ENCODE measurements around the gene DOK6. TPM values are rescaled to one million over a fixed set of nuclear protein-coding genes. Genes with fewer than 3 reads are reported as not detected.

DOK6 gene
- total RNA-seq, 2 experiments from 2014 or later: not detected

DNA sequence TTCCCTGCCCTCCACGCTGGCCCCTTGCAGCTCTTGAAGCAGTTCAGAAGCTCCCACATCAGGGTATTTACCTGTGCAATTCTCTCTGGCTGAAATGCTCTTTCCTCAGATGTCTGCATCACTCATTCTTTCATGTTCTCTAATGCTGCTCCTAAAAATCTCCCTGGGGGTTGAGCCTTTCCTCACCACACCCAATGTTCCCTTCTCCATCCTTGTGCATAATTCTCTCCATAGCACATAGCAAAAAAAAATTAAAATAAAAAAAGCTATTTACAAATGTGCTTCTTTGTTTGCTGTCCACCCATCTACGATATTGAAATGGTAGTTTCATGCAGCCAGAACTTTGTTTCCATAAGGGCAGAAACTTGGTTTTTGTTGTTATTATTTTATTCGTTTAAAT is 155.5 kb downstream of the DOK6 start:
- Histone ChIP-seq H3K4me3 (ENCODE audit: low read depth, low read length, poor library complexity, severe bottlenecking) (no peak overlapping the region), H3K79me2 (ENCODE audit: insufficient read depth, low read depth, low read length) (no peaks in the 10 kb centered on the region), H4K20me1 (ENCODE audit: insufficient read depth, low read length) (no peaks in the 10 kb centered on the region), H3K27ac (ENCODE audit: low read depth, low read length, poor library complexity, severe bottlenecking) (no peak overlapping the region), H3K4me2 (ENCODE audit: low read length) (no peak overlapping the region), H2AFZ (ENCODE audit: low read length) (no peak overlapping the region), H3K9me2 (ENCODE audit: insufficient read depth, low read length) (no peaks in the 10 kb centered on the region), H3K36me3 (ENCODE audit: insufficient read depth, low read length) (no peaks in the 10 kb centered on the region), H3K4me1 (ENCODE audit: insufficient read depth, low read length, poor library complexity, severe bottlenecking) (no peaks in the 10 kb centered on the region), H3K9me3 (ENCODE audit: low read length) (no peaks in the 10 kb centered on the region)
- ChIA-PET CTCF (ENCODE audit: unreplicated experiment) (no interaction called here), POLR2A (no interaction called here)
- intact Hi-C loops (cut with micrococcal nuclease; ENCODE audit: unreplicated experiment): no loop called here
- DNase-seq (ENCODE audit: low spot score): no peak
- BruUV-seq (replicated peaks): no TSS peak
- TF ChIP-seq, protein P1, sequence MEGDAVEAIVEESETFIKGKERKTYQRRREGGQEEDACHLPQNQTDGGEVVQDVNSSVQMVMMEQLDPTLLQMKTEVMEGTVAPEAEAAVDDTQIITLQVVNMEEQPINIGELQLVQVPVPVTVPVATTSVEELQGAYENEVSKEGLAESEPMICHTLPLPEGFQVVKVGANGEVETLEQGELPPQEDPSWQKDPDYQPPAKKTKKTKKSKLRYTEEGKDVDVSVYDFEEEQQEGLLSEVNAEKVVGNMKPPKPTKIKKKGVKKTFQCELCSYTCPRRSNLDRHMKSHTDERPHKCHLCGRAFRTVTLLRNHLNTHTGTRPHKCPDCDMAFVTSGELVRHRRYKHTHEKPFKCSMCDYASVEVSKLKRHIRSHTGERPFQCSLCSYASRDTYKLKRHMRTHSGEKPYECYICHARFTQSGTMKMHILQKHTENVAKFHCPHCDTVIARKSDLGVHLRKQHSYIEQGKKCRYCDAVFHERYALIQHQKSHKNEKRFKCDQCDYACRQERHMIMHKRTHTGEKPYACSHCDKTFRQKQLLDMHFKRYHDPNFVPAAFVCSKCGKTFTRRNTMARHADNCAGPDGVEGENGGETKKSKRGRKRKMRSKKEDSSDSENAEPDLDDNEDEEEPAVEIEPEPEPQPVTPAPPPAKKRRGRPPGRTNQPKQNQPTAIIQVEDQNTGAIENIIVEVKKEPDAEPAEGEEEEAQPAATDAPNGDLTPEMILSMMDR (conservative IDR thresholded peaks at IDR 0.05; ENCODE audit: low read length): no peak
- TF ChIP-seq EZH2phosphoT487 (IDR thresholded peaks at IDR 0.05; ENCODE audit: borderline replicate concordance, low read depth, low read length): no peak

DNA sequence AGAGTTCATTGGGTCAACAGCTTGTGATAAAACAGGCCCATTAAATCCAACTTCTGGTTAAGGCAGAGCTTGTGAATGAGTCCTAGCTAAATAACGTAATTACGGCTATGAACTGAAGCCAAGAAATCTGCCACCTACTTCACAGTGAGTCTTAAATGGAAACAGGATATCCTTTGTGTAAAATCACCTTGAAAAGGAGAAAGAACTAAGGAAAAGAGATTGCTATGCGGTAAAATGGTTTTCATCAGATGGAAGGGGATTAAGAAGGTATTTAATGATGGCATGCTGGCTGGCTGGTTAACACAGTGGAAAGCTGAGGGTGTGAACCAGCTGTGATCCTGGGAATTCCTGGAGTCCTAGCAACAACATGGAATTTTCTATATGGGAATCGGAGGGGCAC is 156.6 kb downstream of the DOK6 start:
- ChIA-PET CTCF (ENCODE audit: unreplicated experiment) (no interaction called here), POLR2A (no interaction called here)
- H3K9me3 ChIP-seq (ENCODE audit: low read length): no peaks in the 10 kb centered on the region
- no peaks in the 10 kb centered on the region for H3K79me2 ChIP-seq (ENCODE audit: insufficient read depth, low read depth, low read length)
- H2AFZ ChIP-seq (ENCODE audit: low read length): no peak overlapping the region
- H3K27ac ChIP-seq (ENCODE audit: low read depth, low read length, poor library complexity, severe bottlenecking): no peak overlapping the region
- H3K9me2 ChIP-seq (ENCODE audit: insufficient read depth, low read length): no peaks in the 10 kb centered on the region
- no TSS peak for BruUV-seq (replicated peaks)
- TF ChIP-seq, protein P1 (conservative IDR thresholded peaks at IDR 0.05; ENCODE audit: low read length): no peak
- TF ChIP-seq EZH2phosphoT487 (IDR thresholded peaks at IDR 0.05; ENCODE audit: borderline replicate concordance, low read depth, low read length): no peak
- intact Hi-C loops (cut with micrococcal nuclease; ENCODE audit: unreplicated experiment): no loop called here
- no peak overlapping the region for H3K4me2 ChIP-seq (ENCODE audit: low read length)
- H4K20me1 ChIP-seq (ENCODE audit: insufficient read depth, low read length): no peaks in the 10 kb centered on the region
- H3K4me3 ChIP-seq (ENCODE audit: low read depth, low read length, poor library complexity, severe bottlenecking): no peak overlapping the region
- DNase-seq (ENCODE audit: low spot score): no peak
- no peaks in the 10 kb centered on the region for H3K36me3 ChIP-seq (ENCODE audit: insufficient read depth, low read length)
- H3K4me1 ChIP-seq (ENCODE audit: insufficient read depth, low read length, poor library complexity, severe bottlenecking): no peaks in the 10 kb centered on the region

DNA sequence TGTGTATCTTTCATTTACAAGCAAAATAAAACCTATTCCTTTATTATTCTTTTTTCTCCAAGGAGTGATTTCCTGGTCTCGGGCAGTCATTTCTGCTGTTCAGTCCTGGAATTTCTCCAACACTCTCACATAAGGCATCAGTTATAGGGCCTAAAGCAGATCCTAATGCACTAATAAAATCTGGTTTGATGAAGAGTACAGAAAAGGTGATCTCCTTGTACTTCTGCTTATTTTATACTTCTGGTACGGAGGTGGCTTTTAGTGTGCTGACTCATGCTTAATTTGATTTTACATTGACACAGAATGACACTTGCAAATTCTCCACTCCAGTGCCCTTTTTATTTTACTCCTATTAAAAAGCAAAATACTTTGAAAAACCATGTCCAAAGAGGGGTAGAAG is 157.4 kb downstream of the DOK6 start:
- POLR2A ChIA-PET: no interaction called here
- Histone ChIP-seq H2AFZ (ENCODE audit: low read length) (no peak overlapping the region), H3K9me3 (ENCODE audit: low read length) (no peaks in the 10 kb centered on the region), H4K20me1 (ENCODE audit: insufficient read depth, low read length) (no peaks in the 10 kb centered on the region), H3K9me2 (ENCODE audit: insufficient read depth, low read length) (no peaks in the 10 kb centered on the region), H3K79me2 (ENCODE audit: insufficient read depth, low read depth, low read length) (no peaks in the 10 kb centered on the region), H3K4me3 (ENCODE audit: low read depth, low read length, poor library complexity, severe bottlenecking) (no peak overlapping the region), H3K4me2 (ENCODE audit: low read length) (no peak overlapping the region), H3K4me1 (ENCODE audit: insufficient read depth, low read length, poor library complexity, severe bottlenecking) (no peaks in the 10 kb centered on the region), H3K27ac (ENCODE audit: low read depth, low read length, poor library complexity, severe bottlenecking) (no peak overlapping the region), H3K36me3 (ENCODE audit: insufficient read depth, low read length) (no peaks in the 10 kb centered on the region)
- intact Hi-C loops (cut with micrococcal nuclease; ENCODE audit: unreplicated experiment): no loop called here
- DNase-seq (ENCODE audit: low spot score): no peak
- TF ChIP-seq, protein P1 (conservative IDR thresholded peaks at IDR 0.05; ENCODE audit: low read length): no peak
- no peak for TF ChIP-seq EZH2phosphoT487 (IDR thresholded peaks at IDR 0.05; ENCODE audit: borderline replicate concordance, low read depth, low read length)
- CTCF ChIA-PET (ENCODE audit: unreplicated experiment): no interaction called here
- BruUV-seq (replicated peaks): no TSS peak
